IPS-15b (cell line): ENCODE measurements around the gene TBPL1.
"Not testable (repeated sequence)": the region's sequence is repeated elsewhere in the genome, so short reads cannot be mapped to it uniquely, and the experiment has no call there.

Experiments
- H3K27me3 ChIP-seq: one replicate; pipeline ENCODE4 v1.6.1; 2013; ENCODE audit warnings: low read length; ENCODE audit not compliant: control insufficient read depth, insufficient read depth
- H3K36me3 ChIP-seq: one replicate; pipeline ENCODE4 v1.6.1; 2013; ENCODE audit warnings: low read length; ENCODE audit not compliant: control insufficient read depth, insufficient read depth
- H3K4me1 ChIP-seq: one replicate; pipeline ENCODE4 v1.6.1; 2013; ENCODE audit warnings: mild to moderate bottlenecking, low read length; ENCODE audit not compliant: control insufficient read depth, insufficient read depth
- H3K4me3 ChIP-seq: one replicate; pipeline ENCODE4 v1.5.1; 2013; ENCODE audit warnings: low read depth, low read length
- H3K9ac ChIP-seq: one replicate; pipeline ENCODE4 v1.6.1; 2013; ENCODE audit warnings: low read depth, mild to moderate bottlenecking, low read length
- H3K9me3 ChIP-seq: one replicate; pipeline ENCODE4 v1.6.1; 2013; ENCODE audit warnings: mild to moderate bottlenecking, low read length; ENCODE audit not compliant: control insufficient read depth, insufficient read depth

The TBPL1 gene

DNA sequence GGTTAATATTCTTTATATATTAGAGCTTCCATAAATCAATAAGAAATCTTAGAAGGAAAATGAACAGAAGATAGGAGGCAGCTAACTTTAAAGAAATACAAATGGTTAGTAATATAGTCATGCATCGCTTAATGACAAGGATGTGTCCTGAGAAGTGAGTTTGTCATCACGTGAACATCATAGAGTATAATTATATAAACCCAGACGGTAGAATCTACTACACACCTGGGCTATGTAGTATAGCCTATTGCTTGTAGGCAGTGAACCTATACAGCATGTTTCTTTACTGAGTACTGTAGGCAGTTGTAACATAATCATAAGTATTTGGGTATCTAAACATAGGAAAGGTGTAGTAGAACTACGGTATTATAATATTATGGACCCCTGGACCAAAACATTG lies 14.3 kb downstream of the TBPL1 start:
- H3K36me3 ChIP-seq: no peaks in the 10 kb centered on the region
- no peak overlapping the region for H3K9ac ChIP-seq
- peaks cover 4% of the 10 kb centered on the region for H3K4me1 ChIP-seq

DNA sequence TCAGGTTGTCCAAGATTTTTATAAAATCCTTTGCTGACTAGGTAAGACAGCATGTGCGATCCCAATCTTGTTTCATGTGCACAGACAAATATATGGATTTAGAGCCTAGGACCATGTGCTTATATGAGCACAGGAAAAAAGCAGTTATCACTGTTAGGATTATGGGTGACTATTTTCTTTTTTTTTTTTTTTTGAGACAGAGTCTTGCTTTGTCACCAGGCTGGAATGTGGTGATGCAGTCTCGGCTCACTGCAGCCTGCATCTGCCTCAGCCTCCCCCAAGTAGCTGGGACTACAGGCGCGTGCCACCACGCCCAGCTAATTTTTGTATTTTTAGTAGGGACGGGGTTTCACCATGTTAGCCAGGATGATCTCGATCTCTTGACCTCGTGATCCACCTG lies 14.8 kb downstream of the TBPL1 start:
- not testable (repeated sequence) for H3K36me3 ChIP-seq, H3K4me3 ChIP-seq, H3K9me3 ChIP-seq, H3K4me1 ChIP-seq, H3K27me3 ChIP-seq, H3K9ac ChIP-seq

More for the DNA sequence above, 14.3 kb downstream of the TBPL1 start:
- Histone ChIP-seq H3K27me3 (no peaks in the 10 kb centered on the region), H3K4me3 (no peak overlapping the region), H3K9me3 (no peaks in the 10 kb centered on the region)

DNA sequence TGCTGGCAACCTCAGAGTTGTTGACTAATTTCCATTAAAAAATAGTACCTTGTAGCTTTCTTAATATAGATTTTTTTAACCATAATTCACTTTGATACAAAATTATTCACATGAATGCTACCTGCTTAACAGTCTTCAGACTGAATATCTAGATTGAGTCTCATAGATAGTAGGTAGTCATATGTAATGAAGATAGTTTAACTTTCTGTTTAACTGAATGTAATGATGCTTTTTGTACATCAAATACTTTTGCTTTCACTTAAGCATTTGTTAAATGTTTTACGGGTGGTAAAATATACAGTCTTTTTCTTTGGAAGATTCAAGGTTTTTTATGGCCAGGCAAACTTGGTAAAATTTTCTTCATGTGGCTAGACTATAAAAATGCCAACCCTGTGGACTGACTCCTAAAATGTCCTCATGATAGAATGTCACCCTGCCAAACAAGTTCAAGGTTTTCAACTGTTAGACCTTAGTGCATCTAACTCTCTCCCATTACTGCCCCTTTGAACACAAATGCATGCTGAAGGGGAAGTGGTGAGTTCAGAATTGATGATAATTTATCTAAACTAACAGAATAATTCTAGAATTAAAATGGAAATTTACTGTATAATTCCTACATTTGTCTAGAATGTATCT lies 16.4 kb downstream of the TBPL1 start:
- Histone ChIP-seq H3K9me3 (no peaks in the 10 kb centered on the region), H3K4me3 (no peak overlapping the region), H3K36me3 (no peaks in the 10 kb centered on the region), H3K9ac (peak overlapping the region; percentile 5), H3K27me3 (no peaks in the 10 kb centered on the region), H3K4me1 (peaks cover 4% of the 10 kb centered on the region)

DNA sequence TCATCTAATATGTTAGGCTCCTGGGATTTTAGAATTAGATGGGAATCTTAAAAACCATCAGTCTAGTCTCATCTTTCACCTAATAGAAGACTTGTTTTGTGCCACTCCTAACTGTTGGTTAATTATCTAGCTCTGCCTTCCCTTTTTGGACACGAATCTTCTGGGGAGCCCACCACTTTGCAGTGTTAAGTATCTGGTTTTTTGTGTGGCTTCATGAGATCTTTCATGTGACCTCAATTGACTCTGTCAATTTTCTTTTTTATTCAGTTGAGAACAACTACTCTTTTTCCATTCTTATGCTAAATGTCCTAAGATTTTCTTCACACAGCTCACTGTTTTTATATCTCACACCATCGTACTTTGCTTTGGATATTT lies 16.9 kb downstream of the TBPL1 start:
- peaks cover 4% of the 10 kb centered on the region for H3K4me1 ChIP-seq

DNA sequence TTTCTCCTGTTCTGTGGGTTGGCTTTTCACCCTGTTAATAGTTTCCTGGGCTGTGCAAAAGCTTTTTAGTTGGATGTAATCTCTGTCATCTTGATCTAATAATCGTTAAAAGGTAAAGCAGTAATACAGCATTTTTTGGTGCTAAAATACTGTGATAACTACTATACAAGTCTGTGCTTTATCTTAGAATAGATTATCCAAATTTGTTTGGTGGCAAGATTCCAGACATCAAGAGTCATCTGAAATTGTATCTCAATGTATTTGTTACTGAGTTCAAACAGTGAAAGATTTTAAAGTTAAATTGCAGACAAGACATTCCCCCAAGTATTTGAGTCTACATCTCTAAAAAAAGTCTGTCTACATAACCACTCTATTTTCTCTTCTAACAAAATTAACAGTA lies 18.8 kb downstream of the TBPL1 start:
- H3K4me3 ChIP-seq: no peak overlapping the region
- H3K9me3 ChIP-seq: no peaks in the 10 kb centered on the region
- H3K27me3 ChIP-seq: no peaks in the 10 kb centered on the region
- H3K36me3 ChIP-seq: no peaks in the 10 kb centered on the region
- peaks cover 14% of the 10 kb centered on the region for H3K4me1 ChIP-seq
- no peak overlapping the region for H3K9ac ChIP-seq

More for the DNA sequence above, 16.9 kb downstream of the TBPL1 start:
- Histone ChIP-seq H3K4me3 (no peak overlapping the region), H3K27me3 (no peaks in the 10 kb centered on the region), H3K36me3 (no peaks in the 10 kb centered on the region), H3K9me3 (no peaks in the 10 kb centered on the region), H3K9ac (no peak overlapping the region)

DNA sequence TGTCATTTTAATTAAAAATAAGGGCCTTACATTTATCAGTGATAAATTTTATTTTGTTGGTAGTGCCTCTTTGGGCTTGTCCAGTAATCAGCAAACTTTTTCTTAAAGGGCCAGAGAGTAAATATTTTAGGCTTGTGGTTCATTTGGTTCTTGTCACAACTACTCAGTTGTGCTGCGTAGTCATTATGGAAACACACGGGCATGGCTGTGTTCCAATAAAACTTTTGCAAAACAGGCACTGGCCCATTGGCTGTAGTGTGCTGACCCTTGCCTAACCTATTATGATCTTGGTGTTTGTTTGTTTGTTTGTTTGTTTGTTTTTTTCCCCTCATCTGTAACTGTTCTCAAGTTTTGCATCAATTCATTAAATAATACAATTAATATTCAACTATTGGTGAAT lies 19.4 kb downstream of the TBPL1 start:
- Histone ChIP-seq H3K27me3 (no peaks in the 10 kb centered on the region), H3K4me1 (peaks cover 14% of the 10 kb centered on the region), H3K9me3 (no peaks in the 10 kb centered on the region)

DNA sequence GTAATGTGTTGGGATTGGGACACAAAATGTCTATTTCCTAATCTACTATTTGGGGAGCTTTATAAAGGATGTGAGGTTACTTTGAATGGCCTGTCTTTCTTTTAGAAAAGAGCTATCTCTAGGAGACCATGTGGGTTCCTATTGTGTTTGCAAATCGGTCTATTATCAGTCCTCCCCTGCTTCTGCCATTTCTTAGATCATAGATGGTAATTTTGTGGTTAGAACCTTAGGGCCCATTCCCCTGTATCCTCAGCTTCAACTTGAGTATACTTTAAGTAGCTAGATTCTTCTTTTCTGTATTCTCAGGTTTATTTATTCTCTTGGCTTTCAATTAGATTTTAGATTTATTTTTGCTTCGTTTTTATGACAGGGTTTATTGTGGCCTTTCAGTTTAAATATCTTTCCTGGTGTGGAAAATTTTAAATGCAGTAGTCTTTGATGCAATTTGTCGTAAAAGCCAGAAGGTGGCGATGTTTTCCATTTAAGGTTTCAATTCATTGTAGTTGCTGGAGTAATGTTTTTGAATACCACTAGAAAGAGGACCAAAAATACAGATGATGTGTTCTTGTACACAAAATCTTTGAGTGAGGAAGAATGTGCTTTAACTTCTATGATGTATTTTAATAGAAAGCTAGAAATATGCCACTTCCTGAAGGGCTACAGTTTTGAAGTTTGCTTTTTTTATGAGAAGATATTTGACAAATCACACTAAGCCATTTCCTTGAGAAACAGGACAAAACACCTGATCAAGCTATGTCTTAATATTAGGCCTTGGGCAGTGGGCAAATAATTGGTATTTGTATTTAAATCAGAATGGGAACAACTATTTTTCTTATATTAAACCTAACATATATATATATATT lies 20.3 kb downstream of the TBPL1 start:
- Histone ChIP-seq H3K4me3 (no peak overlapping the region), H3K9me3 (no peaks in the 10 kb centered on the region), H3K4me1 (peaks cover 14% of the 10 kb centered on the region), H3K27me3 (no peaks in the 10 kb centered on the region), H3K36me3 (no peaks in the 10 kb centered on the region), H3K9ac (no peak overlapping the region)

More for the DNA sequence above, 19.4 kb downstream of the TBPL1 start:
- no peak overlapping the region for H3K9ac ChIP-seq
- H3K36me3 ChIP-seq: no peaks in the 10 kb centered on the region
- no peak overlapping the region for H3K4me3 ChIP-seq

DNA sequence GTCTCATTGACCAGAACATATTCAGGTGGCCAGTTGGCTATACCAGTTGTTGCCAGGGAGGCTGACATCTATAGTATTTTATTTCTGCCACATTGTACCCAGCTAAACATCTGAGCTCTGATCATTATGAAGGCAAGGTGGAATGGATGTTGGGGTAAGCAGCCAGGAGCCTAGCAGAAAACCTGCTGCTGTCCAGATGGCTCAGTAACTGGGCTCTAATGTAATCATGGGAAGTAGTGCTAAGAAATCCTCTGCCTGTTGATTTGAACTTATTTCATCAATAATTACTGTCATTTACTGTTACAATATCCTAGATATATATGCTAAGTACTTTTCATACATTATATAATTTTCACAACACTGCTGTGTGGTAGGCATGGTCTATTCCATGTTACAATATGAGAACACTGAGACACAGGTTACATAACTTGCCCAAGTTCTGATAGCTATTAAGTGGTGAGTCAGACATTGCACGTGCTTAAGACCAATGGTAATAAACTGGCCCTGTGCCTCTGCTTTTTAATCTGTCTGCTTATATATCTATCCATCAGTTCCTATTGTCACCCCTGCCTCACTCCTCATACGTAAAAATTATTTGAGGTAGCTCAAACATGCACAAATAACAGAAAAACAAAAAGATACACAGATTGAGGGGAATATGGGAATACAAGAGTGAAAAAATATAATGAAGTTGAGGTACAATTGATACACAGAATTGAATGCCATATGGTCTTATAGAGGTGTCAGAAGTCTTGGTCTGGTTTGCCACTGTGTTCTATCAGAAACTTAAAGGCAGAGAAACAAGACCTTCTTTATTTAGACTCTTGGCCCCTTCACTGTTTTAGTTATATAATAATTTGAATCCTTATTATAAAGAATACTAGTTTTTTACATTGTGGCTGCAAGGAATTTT lies 25.2 kb downstream of the TBPL1 start:
- Histone ChIP-seq H3K4me3 (no peak overlapping the region), H3K27me3 (no peaks in the 10 kb centered on the region), H3K36me3 (no peaks in the 10 kb centered on the region), H3K9me3 (no peaks in the 10 kb centered on the region), H3K9ac (no peak overlapping the region), H3K4me1 (peaks cover 12% of the 10 kb centered on the region)

DNA sequence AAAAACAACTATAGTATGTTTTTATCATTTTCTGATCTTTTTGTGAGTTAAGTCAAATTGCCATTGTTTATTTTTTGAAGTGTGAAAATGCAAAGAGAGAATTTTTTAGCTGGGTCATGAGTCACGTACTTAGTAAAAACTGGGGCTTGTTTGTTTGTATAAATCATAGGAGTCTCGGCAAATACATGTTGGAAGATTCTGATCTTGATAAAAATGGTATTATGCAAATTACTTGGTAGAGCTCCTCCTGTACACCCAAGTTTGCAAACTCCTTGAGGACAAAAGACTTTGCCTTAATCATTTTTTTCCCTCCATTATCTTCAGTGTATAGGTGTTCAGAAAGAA lies 25.8 kb downstream of the TBPL1 start:
- Histone ChIP-seq H3K9me3 (no peaks in the 10 kb centered on the region), H3K36me3 (no peaks in the 10 kb centered on the region), H3K27me3 (no peaks in the 10 kb centered on the region), H3K4me3 (no peak overlapping the region), H3K4me1 (peaks cover 18% of the 10 kb centered on the region), H3K9ac (no peak overlapping the region)

DNA sequence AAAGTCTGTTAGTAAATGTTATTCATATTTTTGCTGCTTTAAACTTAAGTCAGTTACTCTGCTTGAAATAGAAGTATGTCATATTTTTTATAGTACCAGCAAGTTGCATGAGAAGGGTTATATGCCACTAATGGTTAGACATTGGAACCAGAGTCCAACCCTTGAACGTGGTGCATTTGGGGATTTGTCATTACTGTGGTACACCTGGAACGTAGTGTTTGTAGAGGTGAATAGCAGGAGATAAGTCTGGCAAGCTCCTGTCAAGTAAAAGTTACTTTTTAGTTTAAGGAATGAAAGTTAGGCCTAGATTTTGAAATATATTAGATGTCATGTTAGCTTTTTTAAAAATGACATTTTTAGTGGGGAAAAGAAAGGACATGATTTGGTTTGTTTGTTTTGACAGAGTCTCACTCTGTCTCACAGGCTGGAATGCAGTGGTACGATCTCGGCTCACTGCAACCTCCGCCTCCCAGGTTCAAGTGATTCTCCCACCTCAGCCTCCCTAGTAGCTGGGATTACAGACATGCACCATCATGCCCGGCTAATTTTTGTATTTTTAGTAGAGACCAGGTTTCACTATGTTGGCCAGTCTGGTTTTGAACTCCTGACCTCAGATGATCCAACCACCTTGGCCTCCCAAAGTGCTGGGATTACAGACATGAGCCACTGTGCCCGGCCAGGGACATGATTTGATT lies 26.4 kb downstream of the TBPL1 start:
- not testable (repeated sequence) for H3K9ac ChIP-seq, H3K27me3 ChIP-seq, H3K36me3 ChIP-seq, H3K9me3 ChIP-seq, H3K4me3 ChIP-seq
- H3K4me1 ChIP-seq: peaks cover 18% of the 10 kb centered on the region

DNA sequence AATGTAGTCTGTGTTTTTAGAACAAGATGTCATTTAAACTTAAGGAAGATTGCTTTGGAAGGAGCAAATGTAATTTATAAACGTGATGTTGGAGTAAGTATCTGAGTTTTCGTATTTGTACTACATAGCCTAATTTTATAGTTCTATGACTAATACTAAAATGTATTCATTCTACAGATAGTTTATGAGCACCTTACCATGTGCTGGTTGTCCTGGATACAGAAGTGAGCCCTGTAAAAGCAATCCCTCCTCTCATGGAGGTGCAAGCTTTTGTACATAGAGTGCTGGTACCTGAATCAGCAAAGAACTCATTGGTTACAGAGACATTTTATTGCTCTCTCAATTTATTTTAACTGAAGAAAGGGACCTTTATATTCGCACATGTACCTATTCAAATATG lies 27.1 kb downstream of the TBPL1 start:
- Histone ChIP-seq H3K27me3 (no peaks in the 10 kb centered on the region), H3K4me1 (peaks cover 18% of the 10 kb centered on the region), H3K9ac (no peak overlapping the region), H3K4me3 (no peak overlapping the region), H3K36me3 (peaks cover 4% of the 10 kb centered on the region), H3K9me3 (no peaks in the 10 kb centered on the region)
